HG03521 (cell line): ENCODE results near the gene FFAR4.
"Not testable (repeated sequence)": the region's sequence is repeated elsewhere in the genome, so short reads cannot be mapped to it uniquely, and the experiment has no call there.

Experiments
- ATAC-seq: cut with Tn5 transposase; IDR thresholded peaks from one replicate; pipeline ENCODE4 v1.9.1; 2021; ENCODE audit warnings: mild to moderate bottlenecking, moderate library complexity; ENCODE audit not compliant: unreplicated experiment

FFAR4 gene

DNA sequence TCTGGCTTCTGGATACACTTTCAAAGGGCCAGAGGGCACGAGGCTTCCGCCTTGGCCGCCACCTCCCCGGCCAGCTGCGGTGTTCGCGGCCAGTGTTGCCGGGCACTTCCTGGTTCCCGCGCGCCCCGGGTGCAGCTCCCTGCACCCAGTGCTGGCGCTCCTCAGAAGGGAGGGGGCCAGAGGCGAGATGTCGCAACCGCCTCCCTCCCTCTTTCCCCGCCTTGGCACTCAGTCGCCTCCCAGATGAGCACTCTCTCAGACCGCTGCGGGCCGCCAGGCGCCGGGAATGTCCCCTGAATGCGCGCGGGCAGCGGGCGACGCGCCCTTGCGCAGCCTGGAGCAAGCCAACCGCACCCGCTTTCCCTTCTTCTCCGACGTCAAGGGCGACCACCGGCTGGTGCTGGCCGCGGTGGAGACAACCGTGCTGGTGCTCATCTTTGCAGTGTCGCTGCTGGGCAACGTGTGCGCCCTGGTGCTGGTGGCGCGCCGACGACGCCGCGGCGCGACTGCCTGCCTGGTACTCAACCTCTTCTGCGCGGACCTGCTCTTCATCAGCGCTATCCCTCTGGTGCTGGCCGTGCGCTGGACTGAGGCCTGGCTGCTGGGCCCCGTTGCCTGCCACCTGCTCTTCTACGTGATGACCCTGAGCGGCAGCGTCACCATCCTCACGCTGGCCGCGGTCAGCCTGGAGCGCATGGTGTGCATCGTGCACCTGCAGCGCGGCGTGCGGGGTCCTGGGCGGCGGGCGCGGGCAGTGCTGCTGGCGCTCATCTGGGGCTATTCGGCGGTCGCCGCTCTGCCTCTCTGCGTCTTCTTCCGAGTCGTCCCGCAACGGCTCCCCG lies at the start of gene FFAR4:
TSS of gene FFAR4 (plus strand) at position 231 of the 842 bp plus-strand sequence. CDS start at position 287, 56 bp downstream.
- ATAC-seq = no peak

GRCh38 chr10:93518531-93518930 lies 47.9 kb upstream of the FFAR4 start:
- no peak for ATAC-seq

DNA sequence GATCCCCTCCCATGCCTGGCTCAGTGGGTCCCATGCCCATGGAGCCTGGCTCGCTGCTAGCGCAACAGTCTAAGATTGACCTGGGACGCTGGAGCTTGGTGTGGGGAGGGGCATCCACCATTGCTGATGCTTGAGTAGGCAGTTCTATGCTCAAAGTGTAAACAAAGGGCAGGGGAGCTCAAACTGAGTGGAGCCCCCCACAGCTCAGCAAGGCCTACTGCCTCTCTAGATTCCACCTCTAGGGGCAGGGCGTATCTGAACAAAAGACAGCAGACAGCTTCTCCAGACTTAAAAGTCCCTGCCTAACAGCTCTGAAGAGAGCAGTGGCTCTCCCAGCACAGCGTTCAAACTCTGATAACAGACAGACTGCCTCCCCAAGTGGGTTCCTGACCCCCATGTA lies 31.2 kb upstream of the FFAR4 start:
- ATAC-seq = no peak

DNA sequence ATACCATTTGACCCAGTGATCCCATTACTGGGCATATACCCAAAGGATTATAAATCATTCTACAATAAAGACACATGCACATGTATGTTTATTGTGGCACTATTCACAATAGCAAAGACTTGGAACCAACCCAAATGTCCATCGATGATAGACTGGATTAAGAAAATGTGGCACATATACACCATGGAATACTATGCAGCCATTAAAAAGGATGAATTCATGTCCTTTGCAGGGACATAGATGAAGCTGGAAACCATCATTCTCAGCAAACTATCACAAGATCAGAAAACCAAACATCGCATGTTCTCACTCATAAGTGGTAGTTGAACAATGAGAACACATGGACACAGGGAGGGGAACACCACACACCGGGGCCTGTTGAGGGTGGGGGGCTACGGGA lies 25.6 kb upstream of the FFAR4 start:
- not testable (repeated sequence) for ATAC-seq

GRCh38 chr10:93541402-93542357 lies 24.8 kb upstream of the FFAR4 start:
- ATAC-seq = no peak

DNA sequence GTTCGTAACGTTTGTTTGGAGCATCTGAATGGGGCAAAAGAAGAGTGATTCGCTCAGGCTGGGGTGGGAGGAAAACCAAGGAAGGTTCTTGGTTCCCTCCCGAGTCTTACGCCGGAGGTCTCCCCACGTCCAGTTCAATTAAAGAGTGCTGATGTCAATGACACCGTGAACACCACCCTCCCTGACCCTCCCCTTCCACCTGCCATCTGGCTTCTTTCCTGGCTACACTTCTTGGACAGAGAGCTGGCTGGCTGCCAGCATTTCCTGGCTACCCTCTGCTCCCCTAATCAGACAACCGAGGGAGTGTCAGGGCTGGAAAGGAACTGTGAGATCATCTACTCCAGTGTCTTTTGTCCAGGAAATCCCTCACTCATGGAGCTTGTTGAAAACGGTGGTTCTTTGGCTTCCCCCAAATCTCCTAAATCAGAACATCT lies 24.1 kb upstream of the FFAR4 start:
- ATAC-seq = no peak

GRCh38 chr10:93546995-93547394 lies 19.5 kb upstream of the FFAR4 start:
- ATAC-seq = not testable (repeated sequence)

DNA sequence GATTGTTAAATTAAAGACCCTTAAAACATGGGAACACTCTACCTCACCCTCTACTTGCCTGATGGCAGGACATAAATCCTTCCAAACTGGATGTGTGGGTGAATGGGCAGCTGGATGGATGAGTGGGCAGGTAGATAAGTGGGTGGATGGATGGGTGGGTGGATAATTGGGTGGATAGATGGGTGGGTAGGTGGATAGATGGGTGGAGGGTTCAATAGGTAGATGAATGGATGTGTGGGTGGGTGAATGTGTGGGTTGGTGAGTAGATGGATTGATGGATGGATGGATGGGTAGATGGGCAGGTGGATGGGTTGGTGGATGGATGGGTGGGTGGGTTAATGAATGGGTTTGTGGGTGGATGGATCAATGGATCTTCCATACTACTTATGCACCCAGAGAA lies 18.9 kb upstream of the FFAR4 start:
- no peak for ATAC-seq

DNA sequence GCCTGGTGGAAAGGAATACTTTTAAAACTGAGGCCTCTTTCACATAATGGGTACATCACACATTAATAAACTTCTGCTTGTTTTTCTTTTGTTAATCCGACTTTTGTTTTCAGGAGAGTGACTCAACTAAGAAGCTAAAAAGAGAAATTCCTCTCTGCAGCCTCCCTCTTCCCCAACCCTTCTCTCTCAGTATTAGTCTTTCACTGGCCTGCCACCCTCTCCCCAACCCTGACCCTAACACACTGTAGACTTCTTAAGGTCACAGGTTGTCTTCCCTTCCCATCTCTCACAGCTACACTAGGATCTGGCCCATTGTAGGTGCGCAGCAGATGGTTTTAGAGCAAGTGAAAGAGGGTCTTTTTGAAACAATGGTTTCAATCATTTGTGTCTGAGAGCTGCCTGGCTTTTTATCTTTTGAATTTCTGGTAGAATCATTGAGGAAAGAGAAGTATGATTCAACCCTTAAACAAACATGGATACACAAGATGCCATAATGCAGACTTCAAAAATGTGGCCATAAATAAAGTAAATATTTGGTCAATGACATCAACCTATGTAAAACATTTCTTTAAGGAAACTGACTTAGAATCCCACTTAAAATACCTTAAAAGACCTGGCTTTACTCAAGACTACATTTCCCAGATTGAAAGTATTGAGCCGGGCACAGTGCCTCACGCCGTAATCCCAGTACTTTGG lies 17.9 kb upstream of the FFAR4 start:
- ATAC-seq = no peak

DNA sequence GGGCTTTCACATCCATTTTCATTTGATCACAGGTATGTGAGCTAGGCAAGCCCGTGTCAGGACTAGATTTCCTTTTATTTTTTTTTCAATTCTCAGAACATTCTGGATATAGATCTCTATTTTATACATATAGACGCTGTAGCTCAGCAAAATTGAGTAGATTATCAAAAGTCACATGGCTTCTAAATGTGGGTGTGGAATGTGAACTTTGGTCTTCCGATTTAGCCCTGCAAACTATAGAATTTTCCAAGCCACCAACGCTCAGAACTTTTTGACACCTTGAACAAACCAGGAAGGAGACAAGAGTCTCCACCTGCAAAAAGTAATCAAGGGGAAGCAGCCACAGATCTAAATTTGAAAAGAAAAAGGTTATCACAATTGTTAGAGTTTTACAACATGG lies 15.9 kb upstream of the FFAR4 start:
- no peak for ATAC-seq

GRCh38 chr10:93552780-93553179 lies 13.7 kb upstream of the FFAR4 start:
- ATAC-seq = no peak

DNA sequence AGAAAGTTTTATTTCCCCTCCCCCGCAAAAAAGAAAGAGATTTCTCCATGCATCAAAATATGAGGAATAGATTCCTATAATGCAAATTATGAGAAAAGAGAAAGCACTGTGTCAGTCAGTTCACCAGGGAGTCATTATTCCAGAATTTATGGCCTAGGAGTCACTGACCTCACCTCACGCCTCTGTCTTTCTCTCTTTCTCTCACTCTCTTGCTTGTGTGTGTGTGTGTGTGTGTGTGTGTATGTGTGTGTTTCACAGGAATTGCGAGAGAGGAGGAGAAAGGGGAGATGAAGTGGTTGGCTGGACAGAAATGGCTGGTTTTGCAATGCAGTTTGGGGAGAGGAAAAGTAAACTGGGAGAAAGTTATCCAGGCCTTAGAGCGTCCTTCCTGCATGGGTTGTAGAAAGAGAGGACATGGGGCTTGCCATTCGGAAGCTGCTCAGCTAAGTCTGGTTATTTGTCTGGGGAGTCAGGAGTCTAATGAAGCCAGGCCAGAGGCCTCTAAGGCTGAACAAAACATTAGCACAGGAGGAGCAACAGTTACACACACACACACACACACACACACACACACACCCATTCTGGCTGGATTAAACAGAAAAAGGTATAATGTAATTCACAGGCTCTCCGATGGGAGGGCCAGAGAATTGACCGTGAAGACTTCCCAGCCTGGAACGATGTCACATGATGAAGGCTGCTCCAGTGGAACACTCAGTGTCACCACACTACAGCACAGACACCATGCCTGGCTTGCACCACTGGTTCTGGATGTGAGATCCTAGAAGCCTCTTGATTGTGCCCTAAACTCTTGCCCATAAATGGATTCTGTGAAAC lies 12.8 kb upstream of the FFAR4 start:
- no peak for ATAC-seq

GRCh38 chr10:93554316-93554663 lies 12.2 kb upstream of the FFAR4 start:
- no peak for ATAC-seq

GRCh38 chr10:93554760-93555432 lies 11.6 kb upstream of the FFAR4 start:
- no peak for ATAC-seq

- ATAC-seq = no peak
Measured at GRCh38 chr10:93559490-93559889, 7.0 kb upstream of the FFAR4 start.

DNA sequence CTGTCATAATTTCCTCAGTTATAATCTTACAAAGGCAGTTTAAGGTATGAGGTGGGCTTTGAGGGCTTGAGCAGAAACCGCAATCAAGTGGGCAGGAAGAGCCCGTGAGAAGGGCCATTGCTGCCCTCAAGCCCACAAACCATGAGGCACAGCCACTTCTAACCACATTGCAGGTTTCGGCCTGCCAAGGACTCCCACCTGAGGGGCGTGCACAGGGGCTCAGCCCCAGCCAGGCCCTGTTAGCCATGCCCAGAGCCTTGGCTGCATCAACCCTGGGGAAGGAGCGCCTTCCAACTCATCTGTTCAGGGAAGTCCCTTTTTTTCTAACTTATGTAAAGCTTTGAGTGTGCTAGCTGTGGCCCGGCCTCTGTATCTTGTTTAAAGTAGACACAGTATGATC lies 5.9 kb upstream of the FFAR4 start:
- no peak for ATAC-seq

DNA sequence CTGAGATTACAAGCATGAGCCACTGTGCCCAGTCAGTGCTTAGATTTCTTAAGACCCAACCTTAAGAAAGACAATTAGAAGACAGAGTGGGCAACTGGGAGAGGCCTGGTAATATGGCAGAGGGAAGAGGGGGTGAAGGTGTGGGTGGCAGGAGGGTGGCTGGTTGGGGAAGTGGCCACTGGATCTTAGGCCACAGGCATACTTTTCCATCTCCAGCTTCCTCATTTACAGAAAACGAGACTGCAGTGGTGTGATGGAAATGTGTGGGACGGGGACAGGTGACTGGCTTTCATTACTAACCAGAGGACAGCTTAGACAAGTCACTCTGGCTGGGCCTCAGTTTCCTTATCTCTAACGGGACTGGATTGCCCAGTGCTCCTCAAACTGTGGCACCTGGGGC lies 1.0 kb upstream of the FFAR4 start:
- ATAC-seq = no peak

GRCh38 chr10:93567277-93568104 lies 1.0 kb downstream of the FFAR4 start:
- no peak for ATAC-seq

- no peak for ATAC-seq
Measured at GRCh38 chr10:93568105-93568390, 1.6 kb downstream of the FFAR4 start.
